ENCODE data around the gene SUSD1. TPM values are rescaled to one million over a fixed set of nuclear protein-coding genes. Genes with fewer than 3 reads are reported as not detected.

SUSD1 gene
- total and polyA plus RNA-seq, 4 donors: 1.2 to 19.0 (median 3.2) TPM

DNA sequence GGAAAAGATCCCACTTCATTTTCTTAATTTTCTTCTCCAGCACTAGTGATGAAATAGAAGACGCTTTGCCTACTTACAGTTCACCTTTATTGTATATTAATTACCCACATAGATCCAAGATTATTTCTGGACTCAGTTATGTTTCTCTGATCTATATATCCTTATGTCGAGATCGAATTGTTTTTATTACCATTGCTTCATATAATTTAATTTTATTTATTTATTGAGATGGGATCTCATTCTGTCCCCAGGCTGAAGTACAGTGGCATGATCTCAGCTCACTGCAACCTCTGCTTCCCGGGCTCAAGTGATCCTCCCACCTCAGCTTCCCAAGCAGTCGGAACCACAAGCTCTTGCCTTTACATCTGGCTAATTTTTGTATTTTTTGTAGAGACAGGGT is 157.2 kb downstream of the SUSD1 start:
- DNase-seq (ENCODE audit: low spot score): no peak
- Histone ChIP-seq H3K4me3 (ENCODE audit: low read depth in 1 of 3, low read length in 3 of 3) (no peak overlapping the region), H3K36me3 (ENCODE audit: control insufficient read depth in 4 of 4, insufficient read depth in 3 of 4, low read depth in 1 of 4, low read length in 3 of 4) (no peaks in the 10 kb centered on the region), H3K9ac (ENCODE audit: low read depth in 1 of 2, low read length in 2 of 2) (no peak overlapping the region), H3K4me1 (ENCODE audit: control insufficient read depth in 4 of 4, insufficient read depth in 4 of 4, low read length in 3 of 4) (peaks cover 0 to 17% (median 5%) of the 10 kb centered on the region in 4 donors), H3K9me3 (ENCODE audit: control insufficient read depth in 4 of 4, low read length in 3 of 4) (no peaks in the 10 kb centered on the region), H3K27me3 (ENCODE audit: control insufficient read depth in 4 of 4, insufficient read depth in 4 of 4, low read length in 3 of 4) (no peaks in the 10 kb centered on the region), H3K27ac (ENCODE audit: low read depth in 1 of 2, low read length in 2 of 2) (no peak overlapping the region)
- TF ChIP-seq RAD21 (IDR thresholded peaks at IDR 0.05): no peak
- TF ChIP-seq FOXA2 (IDR thresholded peaks at IDR 0.05): no peak
- no peak for TF ChIP-seq JUND (IDR thresholded peaks at IDR 0.05)
- no peak for TF ChIP-seq FOXA1 (IDR thresholded peaks at IDR 0.05)
- no peak for TF ChIP-seq RXRA (IDR thresholded peaks at IDR 0.05)
- TF ChIP-seq, protein P1, sequence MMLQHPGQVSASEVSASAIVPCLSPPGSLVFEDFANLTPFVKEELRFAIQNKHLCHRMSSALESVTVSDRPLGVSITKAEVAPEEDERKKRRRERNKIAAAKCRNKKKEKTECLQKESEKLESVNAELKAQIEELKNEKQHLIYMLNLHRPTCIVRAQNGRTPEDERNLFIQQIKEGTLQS (IDR thresholded peaks at IDR 0.05): no peak
- TF ChIP-seq, protein P2, sequence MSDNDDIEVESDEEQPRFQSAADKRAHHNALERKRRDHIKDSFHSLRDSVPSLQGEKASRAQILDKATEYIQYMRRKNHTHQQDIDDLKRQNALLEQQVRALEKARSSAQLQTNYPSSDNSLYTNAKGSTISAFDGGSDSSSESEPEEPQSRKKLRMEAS (IDR thresholded peaks at IDR 0.05): no peak
- TF ChIP-seq GABPA (IDR thresholded peaks at IDR 0.05 in 1 of 2, conservative IDR thresholded peaks at IDR 0.05 in 1 of 2): no peak
- TF ChIP-seq, protein P3, sequence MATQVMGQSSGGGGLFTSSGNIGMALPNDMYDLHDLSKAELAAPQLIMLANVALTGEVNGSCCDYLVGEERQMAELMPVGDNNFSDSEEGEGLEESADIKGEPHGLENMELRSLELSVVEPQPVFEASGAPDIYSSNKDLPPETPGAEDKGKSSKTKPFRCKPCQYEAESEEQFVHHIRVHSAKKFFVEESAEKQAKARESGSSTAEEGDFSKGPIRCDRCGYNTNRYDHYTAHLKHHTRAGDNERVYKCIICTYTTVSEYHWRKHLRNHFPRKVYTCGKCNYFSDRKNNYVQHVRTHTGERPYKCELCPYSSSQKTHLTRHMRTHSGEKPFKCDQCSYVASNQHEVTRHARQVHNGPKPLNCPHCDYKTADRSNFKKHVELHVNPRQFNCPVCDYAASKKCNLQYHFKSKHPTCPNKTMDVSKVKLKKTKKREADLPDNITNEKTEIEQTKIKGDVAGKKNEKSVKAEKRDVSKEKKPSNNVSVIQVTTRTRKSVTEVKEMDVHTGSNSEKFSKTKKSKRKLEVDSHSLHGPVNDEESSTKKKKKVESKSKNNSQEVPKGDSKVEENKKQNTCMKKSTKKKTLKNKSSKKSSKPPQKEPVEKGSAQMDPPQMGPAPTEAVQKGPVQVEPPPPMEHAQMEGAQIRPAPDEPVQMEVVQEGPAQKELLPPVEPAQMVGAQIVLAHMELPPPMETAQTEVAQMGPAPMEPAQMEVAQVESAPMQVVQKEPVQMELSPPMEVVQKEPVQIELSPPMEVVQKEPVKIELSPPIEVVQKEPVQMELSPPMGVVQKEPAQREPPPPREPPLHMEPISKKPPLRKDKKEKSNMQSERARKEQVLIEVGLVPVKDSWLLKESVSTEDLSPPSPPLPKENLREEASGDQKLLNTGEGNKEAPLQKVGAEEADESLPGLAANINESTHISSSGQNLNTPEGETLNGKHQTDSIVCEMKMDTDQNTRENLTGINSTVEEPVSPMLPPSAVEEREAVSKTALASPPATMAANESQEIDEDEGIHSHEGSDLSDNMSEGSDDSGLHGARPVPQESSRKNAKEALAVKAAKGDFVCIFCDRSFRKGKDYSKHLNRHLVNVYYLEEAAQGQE (IDR thresholded peaks at IDR 0.05): no peak
- TF ChIP-seq, protein P4, sequence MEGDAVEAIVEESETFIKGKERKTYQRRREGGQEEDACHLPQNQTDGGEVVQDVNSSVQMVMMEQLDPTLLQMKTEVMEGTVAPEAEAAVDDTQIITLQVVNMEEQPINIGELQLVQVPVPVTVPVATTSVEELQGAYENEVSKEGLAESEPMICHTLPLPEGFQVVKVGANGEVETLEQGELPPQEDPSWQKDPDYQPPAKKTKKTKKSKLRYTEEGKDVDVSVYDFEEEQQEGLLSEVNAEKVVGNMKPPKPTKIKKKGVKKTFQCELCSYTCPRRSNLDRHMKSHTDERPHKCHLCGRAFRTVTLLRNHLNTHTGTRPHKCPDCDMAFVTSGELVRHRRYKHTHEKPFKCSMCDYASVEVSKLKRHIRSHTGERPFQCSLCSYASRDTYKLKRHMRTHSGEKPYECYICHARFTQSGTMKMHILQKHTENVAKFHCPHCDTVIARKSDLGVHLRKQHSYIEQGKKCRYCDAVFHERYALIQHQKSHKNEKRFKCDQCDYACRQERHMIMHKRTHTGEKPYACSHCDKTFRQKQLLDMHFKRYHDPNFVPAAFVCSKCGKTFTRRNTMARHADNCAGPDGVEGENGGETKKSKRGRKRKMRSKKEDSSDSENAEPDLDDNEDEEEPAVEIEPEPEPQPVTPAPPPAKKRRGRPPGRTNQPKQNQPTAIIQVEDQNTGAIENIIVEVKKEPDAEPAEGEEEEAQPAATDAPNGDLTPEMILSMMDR (IDR thresholded peaks at IDR 0.05; ENCODE audit: low read depth, low read length, missing input control): no peak
- TF ChIP-seq TAF1 (conservative IDR thresholded peaks at IDR 0.05): no peak
- no peak for TF ChIP-seq EGR1 (IDR thresholded peaks at IDR 0.05; ENCODE audit: low read depth in 2 of 2)
- TF ChIP-seq NR2F2 (IDR thresholded peaks at IDR 0.05): no peak
- WGBS: 96% methylated on average over 5 of the region's 5 CpGs

DNA sequence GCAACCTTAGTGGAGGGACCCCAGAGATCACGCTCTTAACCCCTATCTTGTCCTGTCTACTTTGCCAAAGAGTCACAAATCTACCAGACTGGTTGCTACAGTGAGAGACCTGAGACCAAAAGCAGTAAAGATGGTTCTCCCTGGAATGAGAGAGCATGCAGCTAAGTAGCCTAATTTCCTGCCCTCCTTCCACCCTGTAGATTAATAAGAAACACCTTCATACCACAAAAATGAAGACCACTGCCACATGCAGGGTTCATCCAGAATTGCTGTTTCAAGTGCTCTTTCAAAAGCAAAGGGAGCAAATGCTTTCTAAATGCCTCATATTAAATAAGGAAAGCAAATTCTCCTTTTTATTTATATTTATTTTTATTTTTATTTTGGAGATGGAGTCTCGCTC is 159.4 kb downstream of the SUSD1 start:
- Histone ChIP-seq H3K4me3 (ENCODE audit: low read depth in 1 of 3, low read length in 3 of 3) (no peak overlapping the region), H3K4me1 (ENCODE audit: control insufficient read depth in 4 of 4, insufficient read depth in 4 of 4, low read length in 3 of 4) (peaks cover 0 to 10% (median 7%) of the 10 kb centered on the region in 4 donors), H3K9ac (ENCODE audit: low read depth in 1 of 2, low read length in 2 of 2) (no peak overlapping the region), H3K27me3 (ENCODE audit: control insufficient read depth in 4 of 4, insufficient read depth in 4 of 4, low read length in 3 of 4) (no peaks in the 10 kb centered on the region), H3K9me3 (ENCODE audit: control insufficient read depth in 4 of 4, low read length in 3 of 4) (no peaks in the 10 kb centered on the region), H3K36me3 (ENCODE audit: control insufficient read depth in 4 of 4, insufficient read depth in 3 of 4, low read depth in 1 of 4, low read length in 3 of 4) (no peaks in the 10 kb centered on the region), H3K27ac (ENCODE audit: low read depth in 1 of 2, low read length in 2 of 2) (no peak overlapping the region)
- no peak for DNase-seq (ENCODE audit: low spot score)
- no peak for TF ChIP-seq JUND (IDR thresholded peaks at IDR 0.05)
- TF ChIP-seq HNF4A (conservative IDR thresholded peaks at IDR 0.05): no peak
- TF ChIP-seq EGR1 (IDR thresholded peaks at IDR 0.05; ENCODE audit: low read depth in 2 of 2): no peak
- no peak for TF ChIP-seq GABPA (IDR thresholded peaks at IDR 0.05 in 1 of 2, conservative IDR thresholded peaks at IDR 0.05 in 1 of 2)
- no peak for TF ChIP-seq FOXA1 (IDR thresholded peaks at IDR 0.05)
- TF ChIP-seq, protein P1 (IDR thresholded peaks at IDR 0.05): no peak
- TF ChIP-seq RXRA (IDR thresholded peaks at IDR 0.05): no peak
- TF ChIP-seq FOXA2 (IDR thresholded peaks at IDR 0.05): no peak
- no peak for TF ChIP-seq TAF1 (conservative IDR thresholded peaks at IDR 0.05)
- no peak for TF ChIP-seq SP1 (IDR thresholded peaks at IDR 0.05)
- TF ChIP-seq YY1 (IDR thresholded peaks at IDR 0.05): no peak
- TF ChIP-seq, protein P4 (IDR thresholded peaks at IDR 0.05; ENCODE audit: low read depth, low read length, missing input control): no peak
- no peak for TF ChIP-seq HNF4G (IDR thresholded peaks at IDR 0.05)
- TF ChIP-seq, protein P3 (IDR thresholded peaks at IDR 0.05): no peak
- TF ChIP-seq, protein P2 (IDR thresholded peaks at IDR 0.05): no peak
- WGBS: 96% methylated on average over 2 of the region's 2 CpGs

All from liver (tissue), 9 donors.